ENCODE data around the gene DUOXA1.

- TF ChIP-seq CTCF (IDR thresholded peaks at IDR 0.05) (no peak), EZH2 (IDR thresholded peaks at IDR 0.05; ENCODE audit: borderline replicate concordance, insufficient read depth, low read depth, low read length, poor library complexity, severe bottlenecking) (no peak)
Measured at GRCh38 chr15:45164914-45165313, 35.2 kb upstream of the DUOXA1 start.
